Measurements from ENCODE around the gene TTC21A.

GRCh38 chr3:39146083-39146501 is 38.6 kb downstream of the TTC21A start:
- TF ChIP-seq, protein P1, sequence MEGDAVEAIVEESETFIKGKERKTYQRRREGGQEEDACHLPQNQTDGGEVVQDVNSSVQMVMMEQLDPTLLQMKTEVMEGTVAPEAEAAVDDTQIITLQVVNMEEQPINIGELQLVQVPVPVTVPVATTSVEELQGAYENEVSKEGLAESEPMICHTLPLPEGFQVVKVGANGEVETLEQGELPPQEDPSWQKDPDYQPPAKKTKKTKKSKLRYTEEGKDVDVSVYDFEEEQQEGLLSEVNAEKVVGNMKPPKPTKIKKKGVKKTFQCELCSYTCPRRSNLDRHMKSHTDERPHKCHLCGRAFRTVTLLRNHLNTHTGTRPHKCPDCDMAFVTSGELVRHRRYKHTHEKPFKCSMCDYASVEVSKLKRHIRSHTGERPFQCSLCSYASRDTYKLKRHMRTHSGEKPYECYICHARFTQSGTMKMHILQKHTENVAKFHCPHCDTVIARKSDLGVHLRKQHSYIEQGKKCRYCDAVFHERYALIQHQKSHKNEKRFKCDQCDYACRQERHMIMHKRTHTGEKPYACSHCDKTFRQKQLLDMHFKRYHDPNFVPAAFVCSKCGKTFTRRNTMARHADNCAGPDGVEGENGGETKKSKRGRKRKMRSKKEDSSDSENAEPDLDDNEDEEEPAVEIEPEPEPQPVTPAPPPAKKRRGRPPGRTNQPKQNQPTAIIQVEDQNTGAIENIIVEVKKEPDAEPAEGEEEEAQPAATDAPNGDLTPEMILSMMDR (conservative IDR thresholded peaks at IDR 0.05): no peak
- TF ChIP-seq ZFX (IDR thresholded peaks at IDR 0.05): no peak

Data from C4-2B (cell line).